Epithelial cell of umbilical artery (primary cell): Measurements from ENCODE around the gene SLC50A1. TPM values are rescaled to one million over a fixed set of nuclear protein-coding genes. Genes with fewer than 3 reads are reported as not detected.

ENCODE experiments used
- total RNA-seq: library from RNA; depleted of rRNA; stranded (reverse); fragments of >200 nt; gene quantifications from 2 replicates; pipeline ENCODE4 v1.2.3, GENCODE V29; 2014

SLC50A1 gene
- total RNA-seq, result 33.8 and 45.1 TPM in 2 replicates

GRCh38 chr1:155135415-155136028, at the start of gene SLC50A1:
SLC50A1 (plus strand) TSS chr1:155135852; CDS start chr1:155135912, 60 bp downstream.

DNA sequence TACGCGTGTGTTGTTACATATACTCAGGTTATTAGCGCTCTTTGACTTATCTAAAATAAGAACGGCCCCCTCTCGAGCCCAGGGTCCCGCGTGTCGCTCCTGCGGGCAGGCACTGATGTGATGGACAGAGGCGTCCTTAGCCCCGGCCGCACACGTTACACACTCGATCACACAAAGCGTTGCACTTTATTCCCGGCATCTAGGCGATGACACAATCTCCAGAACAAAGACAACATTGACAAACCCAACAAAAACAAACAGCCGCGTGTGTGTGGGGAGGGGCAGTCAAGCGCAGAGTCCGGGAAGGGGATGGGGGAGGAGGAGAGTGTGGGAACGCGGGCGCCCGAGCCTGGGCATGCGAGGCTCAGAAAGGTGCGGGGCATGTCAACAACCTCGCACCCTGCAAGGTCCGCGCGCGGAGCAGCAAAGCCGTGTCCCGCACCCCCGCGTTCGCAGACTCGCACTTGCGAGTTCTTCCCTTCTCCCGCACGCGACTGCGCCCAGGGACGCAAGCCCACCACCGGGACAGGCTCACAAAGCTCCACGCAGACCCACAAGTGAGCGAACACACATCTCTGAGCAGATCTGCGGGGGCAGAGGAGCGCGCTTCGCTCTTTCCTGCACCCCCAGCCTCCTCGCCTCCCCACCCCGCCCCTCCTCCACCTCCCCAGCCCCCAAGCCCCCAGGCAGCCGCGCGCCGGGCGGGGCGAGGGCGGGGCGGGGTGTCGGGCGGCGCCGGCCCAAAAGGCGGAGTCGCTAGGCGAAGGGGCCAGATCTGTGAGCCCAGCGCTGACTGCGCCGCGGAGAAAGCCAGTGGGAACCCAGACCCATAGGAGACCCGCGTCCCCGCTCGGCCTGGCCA, 8.3 kb upstream of the SLC50A1 start, which contains the start of gene EFNA1:
TSS of gene EFNA1 (plus strand) at position 772 of the 862 bp plus-strand sequence. CDS start 102 bp downstream, outside the sequence.

GRCh38 chr1:155139895-155140629, 4.4 kb downstream of the SLC50A1 start, which contains the start of gene DPM3:
DPM3 (minus strand) TSS chr1:155140531; CDS start chr1:155140240, 291 bp downstream.

GRCh38 chr1:155172732-155173477, 37.3 kb downstream of the SLC50A1 start, which contains the start of gene KRTCAP2:
KRTCAP2 (minus strand) TSS chr1:155173304; CDS start chr1:155173224, 80 bp downstream.

GRCh38 chr1:155173478-155174323, 38.0 kb downstream of the SLC50A1 start, which contains the start of gene TRIM46:
TRIM46 (plus strand) TSS chr1:155173849; CDS start chr1:155173967, 118 bp downstream.

Other genes starting within 250 kb of the SLC50A1 start
- gene PMVK, start 199.1 kb upstream of the SLC50A1 start, total RNA-seq, result 7.3 and 9.7 TPM in 2 replicates
- 79.6 and 105 TPM in 2 replicates for gene PBXIP1, start 179.8 kb upstream of the SLC50A1 start, total RNA-seq
- 5.2 and 5.9 TPM in 2 replicates for gene PYGO2, start 174.1 kb upstream of the SLC50A1 start, total RNA-seq
- 152 and 218 TPM in 2 replicates for gene SHC1, start 165.1 kb upstream of the SLC50A1 start, total RNA-seq
- 116 and 140 TPM in 2 replicates for gene CKS1B, start 161.2 kb upstream of the SLC50A1 start, total RNA-seq
- gene FLAD1, start 152.5 kb upstream of the SLC50A1 start, total RNA-seq, result 26.6 and 33.9 TPM in 2 replicates
- 0.76 TPM in 1 of 2 replicates, not detected in the other for gene LENEP, start 142.3 kb upstream of the SLC50A1 start, total RNA-seq
- 7.5 and 9.7 TPM in 2 replicates for gene ZBTB7B, start 133.1 kb upstream of the SLC50A1 start, total RNA-seq
- not detected in 2 replicates for gene DCST2, start 102.1 kb upstream of the SLC50A1 start, total RNA-seq
- not detected in 2 replicates for gene DCST1, start 102.0 kb upstream of the SLC50A1 start, total RNA-seq
- 161 and 165 TPM in 2 replicates for gene ADAM15, start 84.5 kb upstream of the SLC50A1 start, total RNA-seq
- 8.8 and 9.7 TPM in 2 replicates for gene EFNA4, start 72.1 kb upstream of the SLC50A1 start, total RNA-seq
- 0.76 and 0.97 TPM in 2 replicates for gene EFNA3, start 57.0 kb upstream of the SLC50A1 start, total RNA-seq
- gene EFNA1, start 8.0 kb upstream of the SLC50A1 start, total RNA-seq, result 57.0 and 96.1 TPM in 2 replicates
- gene DPM3, start 4.7 kb downstream of the SLC50A1 start, total RNA-seq, result 24.2 and 50.0 TPM in 2 replicates
- 61.1 and 119 TPM in 2 replicates for gene KRTCAP2, start 37.5 kb downstream of the SLC50A1 start, total RNA-seq
- gene TRIM46, start 38.0 kb downstream of the SLC50A1 start, total RNA-seq, result 3.5 and 3.9 TPM in 2 replicates
- 8.2 and 12.3 TPM in 2 replicates for gene THBS3, start 72.0 kb downstream of the SLC50A1 start, total RNA-seq
- 58.1 and 85.8 TPM in 2 replicates for gene MTX1, start 72.8 kb downstream of the SLC50A1 start, total RNA-seq
- gene ENTREP3, start 119.6 kb downstream of the SLC50A1 start, total RNA-seq, result 4.5 and 5.2 TPM in 2 replicates
- 22.3 and 29.2 TPM in 2 replicates for gene SCAMP3, start 126.5 kb downstream of the SLC50A1 start, total RNA-seq
- gene CLK2, start 137.7 kb downstream of the SLC50A1 start, total RNA-seq, result 14.3 and 21.7 TPM in 2 replicates
- 0.30 and 0.32 TPM in 2 replicates for gene HCN3, start 141.6 kb downstream of the SLC50A1 start, total RNA-seq
- not detected in 2 replicates for gene PKLR, start 165.6 kb downstream of the SLC50A1 start, total RNA-seq
- gene FDPS, start 173.0 kb downstream of the SLC50A1 start, total RNA-seq, result 529 and 554 TPM in 2 replicates
- 8.8 and 14.9 TPM in 2 replicates for gene RUSC1, start 185.0 kb downstream of the SLC50A1 start, total RNA-seq